GM21619 (cell line): ENCODE measurements around the gene DIPK1B.

Experiments
- ATAC-seq: cut with Tn5 transposase; IDR thresholded peaks from one replicate; pipeline ENCODE4 v1.9.1; 2021; ENCODE audit not compliant: unreplicated experiment

The DIPK1B gene

GRCh38 chr9:136673088-136673974 is 39.0 kb upstream of the DIPK1B start:
- no peak for ATAC-seq

DNA sequence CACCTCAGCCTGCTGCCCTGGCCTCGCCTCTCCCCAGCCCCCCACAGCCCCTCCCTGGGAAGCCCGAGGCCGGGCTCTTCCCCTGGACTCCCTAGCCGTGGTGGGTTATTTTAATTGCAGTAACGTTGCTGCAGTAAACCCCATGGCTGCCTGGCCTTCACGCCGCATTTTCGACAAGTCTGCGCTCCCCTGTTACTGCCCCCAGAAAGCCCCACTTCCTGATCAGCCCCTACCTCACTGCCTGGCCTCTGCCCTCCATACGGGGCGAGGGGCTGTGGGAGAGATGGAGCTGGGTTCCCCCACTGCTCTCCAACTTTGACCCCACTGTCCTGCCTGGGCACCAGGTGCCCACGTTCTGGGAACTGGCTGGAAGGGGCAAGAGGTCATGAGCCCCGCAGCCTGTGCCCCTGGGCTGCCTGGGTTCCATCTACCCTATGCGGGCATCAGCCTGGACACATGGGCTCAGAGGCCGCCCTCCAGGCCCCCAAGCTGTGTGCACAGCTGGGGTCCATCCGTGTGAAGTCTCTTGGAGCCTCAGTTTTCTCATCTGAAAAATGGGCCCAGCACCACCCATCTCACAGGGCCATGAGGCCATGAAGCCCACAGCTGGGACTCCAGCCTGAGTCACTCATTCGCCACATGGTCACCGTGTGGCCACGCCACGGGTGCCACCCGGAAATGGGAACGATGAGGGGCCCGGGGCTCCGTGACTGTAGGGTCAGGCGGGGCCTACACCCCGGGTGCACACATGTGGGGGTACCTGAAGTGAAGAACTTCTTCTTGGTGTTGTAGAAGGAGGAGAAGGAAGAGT is 38.2 kb upstream of the DIPK1B start:
- ATAC-seq = no peak

GRCh38 chr9:136674786-136675349 is 37.5 kb upstream of the DIPK1B start:
- ATAC-seq = no peak

GRCh38 chr9:136675477-136676296 is 36.7 kb upstream of the DIPK1B start:
- no peak for ATAC-seq

DNA sequence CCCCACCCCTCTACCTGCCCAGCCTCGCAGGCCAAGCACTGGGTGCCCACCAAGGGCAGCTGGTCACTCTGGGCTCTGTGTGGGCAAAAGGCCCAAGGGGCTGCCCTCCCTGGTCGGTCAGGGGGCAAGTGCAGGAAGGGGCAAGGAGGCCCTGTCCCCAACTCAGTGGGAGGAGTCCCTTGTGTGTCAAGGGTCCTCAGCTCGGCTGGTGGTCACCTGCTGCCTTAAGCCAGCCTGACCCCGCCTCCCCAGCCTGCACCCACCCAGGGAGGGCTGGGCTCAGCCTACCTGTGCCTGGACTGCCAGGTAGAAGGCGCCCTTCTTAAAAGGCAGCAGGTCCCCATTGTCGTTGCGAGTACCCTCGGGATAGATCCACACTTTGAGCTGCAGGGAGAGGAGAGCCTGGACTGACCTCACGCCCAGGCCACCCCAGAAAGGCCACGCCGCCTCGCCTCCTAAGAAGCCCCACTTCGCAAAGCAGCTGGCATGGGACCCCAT is 36.0 kb upstream of the DIPK1B start:
- ATAC-seq = no peak

DNA sequence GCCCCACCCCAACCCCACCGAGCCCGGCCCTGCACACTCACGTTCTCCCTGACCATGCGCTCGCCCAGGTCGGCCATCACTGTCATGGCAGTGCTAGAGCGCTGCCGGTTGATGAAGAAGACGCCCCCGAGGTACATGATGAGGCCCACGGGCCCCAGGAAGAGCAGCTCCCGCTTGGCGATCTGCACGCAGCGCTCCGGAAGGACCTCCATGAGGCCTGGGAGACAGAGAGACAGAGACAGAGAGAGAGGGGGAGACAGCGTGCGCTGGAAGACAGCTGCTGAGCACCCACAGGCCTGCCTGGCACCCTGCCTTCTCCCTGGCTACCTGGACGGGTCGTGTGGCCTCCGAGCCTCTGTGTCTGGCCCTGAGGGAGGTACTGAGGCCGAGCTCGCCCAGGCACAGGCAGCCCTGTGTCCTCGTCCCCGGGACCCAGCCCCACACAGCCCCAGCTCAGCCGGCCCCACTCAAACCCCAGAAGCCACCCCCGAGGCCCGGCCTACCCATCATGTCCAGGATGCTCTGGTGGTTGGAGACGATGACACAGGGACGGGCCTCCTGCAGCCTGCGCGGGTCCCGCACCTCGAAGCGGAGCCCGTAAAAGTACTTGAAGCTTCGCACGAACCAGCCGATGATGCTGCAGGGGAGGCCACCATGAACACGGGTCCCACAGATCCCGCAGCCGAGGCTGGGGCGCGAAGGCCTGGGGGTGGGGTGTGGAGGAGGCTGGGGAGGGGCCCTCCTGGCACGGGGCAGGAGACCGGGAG is 35.3 kb upstream of the DIPK1B start:
- ATAC-seq = no peak

DNA sequence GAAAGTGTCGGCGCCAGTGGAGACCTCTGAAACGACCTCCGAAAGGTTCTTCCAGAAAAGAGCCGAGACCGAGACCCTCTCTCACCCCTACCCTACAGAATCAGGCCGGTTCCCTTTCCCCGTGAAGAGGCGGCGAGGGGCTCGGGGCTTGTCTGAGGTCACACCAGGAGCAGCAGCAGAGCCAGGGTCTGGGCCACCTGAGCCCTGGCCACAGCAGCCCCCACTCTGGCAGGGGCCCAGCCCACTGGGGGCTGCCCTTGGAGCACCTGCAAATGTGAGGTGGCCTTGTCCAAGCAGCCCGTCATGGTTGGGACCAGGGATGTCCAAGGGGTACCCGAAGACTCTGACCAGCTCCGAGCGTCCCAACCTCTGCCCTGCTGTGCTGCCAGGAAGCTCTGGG is 34.3 kb upstream of the DIPK1B start:
- ATAC-seq = no peak

DNA sequence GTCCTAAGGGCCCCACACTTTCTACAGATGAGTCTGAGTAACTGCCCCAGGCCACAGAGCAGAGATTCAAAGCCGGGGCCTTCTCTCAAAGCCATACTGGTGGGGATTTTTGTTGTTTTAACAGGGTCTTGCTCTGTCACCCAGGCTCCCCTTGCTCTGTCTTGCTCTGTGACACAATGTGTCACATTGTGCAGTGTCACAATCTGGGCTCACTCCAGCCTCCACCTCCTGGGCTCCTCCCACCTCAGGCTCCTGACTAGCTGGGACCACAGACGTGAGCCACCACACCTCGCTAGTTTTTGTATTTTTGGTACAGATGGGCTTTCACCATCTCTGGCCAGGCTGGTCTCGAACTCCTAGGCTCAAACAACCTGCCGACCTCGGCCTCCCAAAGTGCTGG is 33.7 kb upstream of the DIPK1B start:
- ATAC-seq = no peak

GRCh38 chr9:136679431-136679941 is 32.9 kb upstream of the DIPK1B start:
- ATAC-seq = no peak

DNA sequence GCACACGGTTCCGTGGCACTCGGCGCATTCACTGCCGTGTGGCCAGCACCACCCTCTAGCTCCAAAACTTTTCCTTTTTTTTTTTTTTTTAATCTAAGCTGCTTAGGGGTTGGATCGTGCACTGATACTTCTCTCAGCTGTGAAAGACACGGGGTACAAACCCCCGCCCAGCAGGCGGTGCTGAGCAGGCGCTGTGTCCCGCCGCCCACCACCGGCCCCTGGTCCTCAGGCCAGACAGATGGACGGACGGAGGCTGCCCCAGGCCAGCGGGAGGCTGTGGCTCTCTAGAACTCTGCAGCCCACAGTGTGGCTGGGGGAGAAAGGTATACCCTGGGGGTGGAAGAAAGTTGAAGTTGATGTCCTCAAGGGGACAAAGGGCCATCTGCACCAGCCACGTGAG is 31.3 kb upstream of the DIPK1B start:
- no peak for ATAC-seq

- ATAC-seq = no peak
Observed at GRCh38 chr9:136681945-136682699, 30.2 kb upstream of the DIPK1B start.

DNA sequence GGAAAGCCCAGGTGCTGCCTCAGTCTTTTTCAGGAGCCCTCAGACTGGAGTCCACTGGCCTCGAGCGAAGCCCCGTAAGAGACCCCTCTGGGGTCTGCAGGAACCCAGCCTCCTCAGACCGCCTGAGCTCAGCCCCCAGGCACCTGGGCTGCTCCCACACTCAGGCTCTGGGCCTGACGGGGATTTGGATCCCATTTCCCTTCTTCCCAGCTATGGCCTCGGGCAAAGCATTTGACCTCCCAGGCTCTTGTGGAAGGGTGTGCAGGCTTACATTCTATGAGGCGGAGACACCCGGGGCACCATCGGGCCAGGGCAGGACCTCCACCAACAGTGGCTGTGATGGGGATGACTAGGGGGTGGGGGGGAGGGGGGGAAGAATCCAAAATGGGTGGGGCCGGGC is 29.7 kb upstream of the DIPK1B start:
- no peak for ATAC-seq

DNA sequence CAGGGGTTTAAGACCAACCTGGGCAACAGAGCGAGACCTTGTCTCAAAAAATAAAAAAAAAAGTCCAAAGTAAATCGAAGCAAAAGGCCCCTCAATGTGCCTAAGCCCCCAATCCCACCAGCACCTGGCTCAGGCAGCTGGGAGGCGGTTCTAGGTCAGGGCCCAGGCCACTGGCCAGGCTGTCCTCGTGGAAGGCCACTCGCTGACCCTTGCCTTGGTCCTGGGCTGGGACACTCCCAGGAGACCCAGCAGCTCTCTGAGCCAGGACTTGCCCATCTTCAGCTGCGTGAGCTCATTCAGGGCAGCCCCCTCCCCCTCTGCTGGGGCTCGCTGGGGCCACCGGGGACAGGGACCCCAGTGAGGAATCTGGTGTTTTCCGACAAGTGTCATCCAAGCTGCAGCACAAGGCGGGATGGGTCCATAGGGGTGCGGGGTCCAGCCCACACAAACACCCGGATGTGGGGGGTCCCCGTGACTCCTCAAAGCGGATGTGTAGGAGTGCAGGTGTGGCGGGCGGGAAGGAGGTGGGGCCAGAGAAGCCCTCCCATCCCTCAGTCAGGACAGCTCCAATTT is 29.1 kb upstream of the DIPK1B start:
- ATAC-seq = no peak

DNA sequence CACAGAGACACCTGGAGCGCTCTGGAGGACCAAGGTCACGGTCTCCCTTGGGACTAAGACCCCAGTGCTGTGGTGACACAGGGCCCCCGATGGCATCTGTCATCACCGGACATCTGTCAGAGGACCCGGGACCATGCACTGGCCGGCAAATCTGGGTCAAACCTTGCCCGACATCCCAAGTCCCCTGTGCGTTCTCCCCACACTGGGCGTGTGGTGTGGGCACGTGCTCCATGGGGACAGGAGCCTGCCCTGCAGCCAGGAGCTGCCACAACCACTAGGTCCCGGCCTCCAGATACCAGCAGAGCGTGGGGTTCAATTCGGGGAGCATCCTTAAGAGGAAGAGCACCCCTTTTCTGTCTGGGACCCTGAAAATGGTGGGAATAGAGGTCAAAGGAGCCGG is 28.6 kb upstream of the DIPK1B start:
- no peak for ATAC-seq

DNA sequence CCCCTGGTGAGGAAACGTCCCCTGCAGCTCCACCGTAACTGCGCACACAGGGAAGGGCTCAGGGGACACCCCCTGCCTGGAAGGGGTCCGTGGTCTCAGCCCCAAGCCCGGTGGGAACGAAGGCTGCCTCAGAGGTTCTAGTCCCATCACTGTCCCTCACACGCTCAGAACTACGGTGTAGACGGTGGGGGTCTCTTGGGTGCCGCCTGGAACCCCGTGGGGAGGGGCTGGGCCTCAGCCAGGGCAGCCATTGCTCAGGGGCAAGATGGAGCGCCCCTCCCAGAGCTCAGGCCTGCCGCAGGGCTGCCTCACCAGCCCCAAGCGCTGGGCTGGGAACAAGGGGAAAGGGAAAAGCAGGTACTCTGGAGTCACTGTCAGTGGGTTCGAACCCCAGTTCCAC is 28.0 kb upstream of the DIPK1B start:
- ATAC-seq = no peak

DNA sequence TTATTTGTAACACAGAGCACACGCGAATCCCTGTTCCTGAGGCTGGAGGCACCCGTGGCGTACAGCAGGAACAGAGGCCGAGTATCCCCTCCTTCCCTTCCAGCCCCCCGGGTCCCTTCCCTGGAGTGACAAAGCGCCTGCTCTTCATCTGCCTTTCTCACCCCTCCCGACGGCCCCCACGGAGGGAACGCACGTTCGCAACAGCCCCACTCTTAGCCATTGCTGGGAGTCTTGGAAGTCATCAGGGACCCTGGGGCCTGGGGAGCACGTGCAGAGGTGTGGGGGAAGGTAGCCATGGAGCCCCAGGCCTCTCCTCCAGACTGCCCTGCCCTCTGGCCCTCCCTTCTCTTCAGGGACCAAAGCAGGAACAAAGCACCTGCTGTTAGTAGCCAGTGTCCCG is 27.6 kb upstream of the DIPK1B start:
- no peak for ATAC-seq

DNA sequence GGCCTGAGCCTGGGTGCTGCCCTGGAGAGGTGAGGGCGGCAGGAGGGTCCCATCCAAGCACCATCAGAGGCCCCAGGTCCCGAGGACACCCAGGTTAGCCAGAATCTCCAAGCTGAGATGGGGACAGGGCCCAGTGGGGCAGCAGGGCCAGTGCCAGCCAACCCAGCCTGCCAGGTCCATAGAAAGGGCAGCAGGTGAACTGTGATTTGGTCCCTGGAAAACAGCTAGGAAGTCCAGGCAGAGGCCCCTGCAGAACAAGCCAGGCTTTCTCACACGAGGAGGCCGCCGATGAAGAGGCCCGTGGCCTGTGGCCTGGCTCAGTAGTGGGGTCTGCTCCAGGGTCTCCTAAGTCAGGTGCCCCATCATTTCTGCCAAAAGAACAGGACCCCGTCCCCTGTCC is 27.2 kb upstream of the DIPK1B start:
- no peak for ATAC-seq

- ATAC-seq = no peak
Observed at GRCh38 chr9:136685790-136686533, 26.4 kb upstream of the DIPK1B start.
